OCI-LY3 (cell line): Measurements from ENCODE around the gene OR5K4.

Experiments
- H2AFZ ChIP-seq: fragments of 200-600, 300-600 bp; shearing (Covaris generic); 2 replicates; pipeline ENCODE4 v1.6.0; 2014; ENCODE audit warnings: antibody characterized with exemption, low read depth, low read length
- H3K27ac ChIP-seq: fragments of 200-600, 300-600 bp; sonication (generic); 2 replicates; pipeline ENCODE4 v1.5.1; 2014; ENCODE audit warnings: mild to moderate bottlenecking, low read length, moderate library complexity, mixed read lengths
- H3K27me3 ChIP-seq: fragments of 200-600, 300-600 bp; sonication (generic); 2 replicates; pipeline ENCODE4 v1.6.1; 2014; ENCODE audit warnings: low read depth, low read length, mixed read lengths
- H3K36me3 ChIP-seq: fragments of 200-600, 300-600 bp; sonication (generic); replicated peaks from 2 replicates; pipeline ENCODE3; 2014; ENCODE audit warnings: low read depth, low read length, mixed read lengths
- H3K4me1 ChIP-seq: fragments of 300-600, 200-600 bp; sonication (generic); 2 replicates; pipeline ENCODE4 v1.6.1; 2014; ENCODE audit warnings: low read length, mixed read lengths
- H3K4me2 ChIP-seq: fragments of 200-600, 300-600 bp; sonication (generic); 2 replicates; pipeline ENCODE4 v1.6.1; 2014; ENCODE audit warnings: low read length, mixed read lengths
- H3K4me3 ChIP-seq: fragments of 300-600, 200-600 bp; sonication (generic); 2 replicates; pipeline ENCODE4 v1.5.1; 2014; ENCODE audit warnings: antibody characterized with exemption, mild to moderate bottlenecking, low read length, moderate library complexity
- H3K79me2 ChIP-seq: fragments of 300-600, 200-600 bp; shearing (Covaris generic); 2 replicates; pipeline ENCODE4 v1.6.1; 2014; ENCODE audit warnings: mild to moderate bottlenecking, low read length, mixed read lengths
- H3K9ac ChIP-seq: fragments of 300-600, 200-600 bp; shearing (Covaris generic); 2 replicates; pipeline ENCODE4 v1.6.0; 2014; ENCODE audit warnings: mild to moderate bottlenecking, low read length, moderate library complexity
- H3K9me3 ChIP-seq: fragments of 200-600, 300-600 bp; shearing (Covaris generic); 2 replicates; pipeline ENCODE4 v1.6.1; 2014; ENCODE audit warnings: low read length, mixed read lengths; ENCODE audit not compliant: insufficient read depth
- H4K20me1 ChIP-seq: fragments of 200-600, 300-600 bp; sonication (generic); 2 replicates; pipeline ENCODE4 v1.6.1; 2016; ENCODE audit warnings: low read length, mixed read lengths; ENCODE audit not compliant: insufficient read depth
- EZH2phosphoT487 ChIP-seq: fragments of 200-600 bp; shearing (Covaris generic); IDR thresholded peaks from 2 replicates; pipeline ENCODE4 v1.6.1; 2018; ENCODE audit warnings: antibody characterized with exemption, mixed run types, low read depth
- TF ChIP-seq, protein P1 (sequence below): fragments of 200-600, 300-600 bp; sonication (generic); IDR thresholded peaks from 2 replicates; pipeline ENCODE4 v1.5.1; 2014; ENCODE audit warnings: antibody characterized with exemption, low read length, low read depth

The OR5K4 gene

DNA sequence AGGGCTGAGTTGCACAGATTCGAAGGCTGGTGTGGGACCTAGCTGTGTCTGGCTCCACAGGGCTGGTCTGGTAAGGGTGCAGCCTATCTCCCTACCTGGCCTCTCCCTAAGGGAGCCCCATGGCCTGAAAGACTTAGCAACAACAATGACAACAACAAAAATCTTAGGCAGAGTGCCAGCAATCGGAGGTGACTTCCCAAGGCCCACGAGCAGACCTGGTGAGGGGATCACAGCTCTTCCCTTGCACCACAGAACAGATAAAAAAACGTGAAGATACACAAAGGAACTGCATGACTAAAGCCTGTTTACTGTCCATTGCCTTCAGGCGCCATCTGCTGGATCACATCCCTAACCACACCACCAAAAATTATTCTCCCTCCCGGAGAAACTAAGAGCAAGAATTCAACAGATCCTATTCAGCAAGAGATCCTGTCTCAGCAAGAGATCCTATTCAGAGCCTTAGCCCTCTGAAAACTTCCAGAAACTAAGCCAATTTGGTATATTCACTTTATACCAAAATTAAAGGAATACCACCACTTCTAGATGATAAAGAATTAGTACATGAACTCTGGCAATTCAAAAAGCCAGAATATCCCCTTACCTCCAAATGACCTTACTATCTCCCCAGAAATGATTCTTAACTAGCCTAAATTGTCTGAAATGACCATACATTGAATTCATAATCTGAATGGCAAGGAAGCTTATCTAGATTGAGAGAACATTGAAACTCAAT, 24.1 kb upstream of the OR5K4 start:
- Histone ChIP-seq H3K27ac (no peak overlapping the region), H3K79me2 (no peaks in the 10 kb centered on the region), H3K4me1 (peaks cover 10% of the 10 kb centered on the region), H2AFZ (peak overlapping the region; percentile 66; the same call in 1 of the 2 replicates), H3K36me3 (no peaks in the 10 kb centered on the region), H4K20me1 (no peaks in the 10 kb centered on the region), H3K9me3 (no peaks in the 10 kb centered on the region), H3K27me3 (0 out of 2 replicates have a peak, but pooled peaks cover 8% of the 10 kb centered on the region), H3K9ac (no peak overlapping the region), H3K4me3 (no peak overlapping the region), H3K4me2 (peak overlapping the region; percentile 34)
- TF ChIP-seq EZH2phosphoT487: no peak
- TF ChIP-seq, protein P1, sequence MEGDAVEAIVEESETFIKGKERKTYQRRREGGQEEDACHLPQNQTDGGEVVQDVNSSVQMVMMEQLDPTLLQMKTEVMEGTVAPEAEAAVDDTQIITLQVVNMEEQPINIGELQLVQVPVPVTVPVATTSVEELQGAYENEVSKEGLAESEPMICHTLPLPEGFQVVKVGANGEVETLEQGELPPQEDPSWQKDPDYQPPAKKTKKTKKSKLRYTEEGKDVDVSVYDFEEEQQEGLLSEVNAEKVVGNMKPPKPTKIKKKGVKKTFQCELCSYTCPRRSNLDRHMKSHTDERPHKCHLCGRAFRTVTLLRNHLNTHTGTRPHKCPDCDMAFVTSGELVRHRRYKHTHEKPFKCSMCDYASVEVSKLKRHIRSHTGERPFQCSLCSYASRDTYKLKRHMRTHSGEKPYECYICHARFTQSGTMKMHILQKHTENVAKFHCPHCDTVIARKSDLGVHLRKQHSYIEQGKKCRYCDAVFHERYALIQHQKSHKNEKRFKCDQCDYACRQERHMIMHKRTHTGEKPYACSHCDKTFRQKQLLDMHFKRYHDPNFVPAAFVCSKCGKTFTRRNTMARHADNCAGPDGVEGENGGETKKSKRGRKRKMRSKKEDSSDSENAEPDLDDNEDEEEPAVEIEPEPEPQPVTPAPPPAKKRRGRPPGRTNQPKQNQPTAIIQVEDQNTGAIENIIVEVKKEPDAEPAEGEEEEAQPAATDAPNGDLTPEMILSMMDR: peak; percentile 84

DNA sequence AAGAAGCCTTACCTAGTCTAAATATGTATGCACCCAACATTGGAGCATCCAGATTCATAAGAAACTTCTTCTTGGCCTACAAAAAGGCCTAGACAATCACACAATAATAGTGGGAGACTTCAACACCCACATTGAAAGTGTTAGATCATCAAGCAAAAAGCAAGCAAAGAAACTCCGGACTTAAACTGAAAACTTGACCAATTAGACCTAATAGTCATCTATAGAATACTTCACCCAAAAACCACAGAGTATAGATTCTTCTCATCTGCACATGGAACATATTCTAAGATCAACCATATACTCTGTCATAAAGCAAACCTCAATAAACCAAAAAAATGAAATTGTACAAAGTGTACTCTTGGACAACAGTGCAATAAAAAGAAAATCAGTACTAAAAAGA, 22.3 kb upstream of the OR5K4 start:
- H2AFZ ChIP-seq: no peak overlapping the region
- no peaks in the 10 kb centered on the region for H3K9me3 ChIP-seq
- H3K79me2 ChIP-seq: no peaks in the 10 kb centered on the region
- H3K27me3 ChIP-seq: 0 out of 2 replicates have a peak, but pooled peaks cover 14% of the 10 kb centered on the region
- peaks cover 10% of the 10 kb centered on the region for H3K4me1 ChIP-seq
- no peak overlapping the region for H3K4me3 ChIP-seq
- H3K36me3 ChIP-seq: no peaks in the 10 kb centered on the region
- H3K9ac ChIP-seq: no peak overlapping the region
- TF ChIP-seq, protein P1: no peak
- no peak for TF ChIP-seq EZH2phosphoT487
- H3K4me2 ChIP-seq: no peak overlapping the region
- no peak overlapping the region for H3K27ac ChIP-seq
- H4K20me1 ChIP-seq: no peaks in the 10 kb centered on the region

DNA sequence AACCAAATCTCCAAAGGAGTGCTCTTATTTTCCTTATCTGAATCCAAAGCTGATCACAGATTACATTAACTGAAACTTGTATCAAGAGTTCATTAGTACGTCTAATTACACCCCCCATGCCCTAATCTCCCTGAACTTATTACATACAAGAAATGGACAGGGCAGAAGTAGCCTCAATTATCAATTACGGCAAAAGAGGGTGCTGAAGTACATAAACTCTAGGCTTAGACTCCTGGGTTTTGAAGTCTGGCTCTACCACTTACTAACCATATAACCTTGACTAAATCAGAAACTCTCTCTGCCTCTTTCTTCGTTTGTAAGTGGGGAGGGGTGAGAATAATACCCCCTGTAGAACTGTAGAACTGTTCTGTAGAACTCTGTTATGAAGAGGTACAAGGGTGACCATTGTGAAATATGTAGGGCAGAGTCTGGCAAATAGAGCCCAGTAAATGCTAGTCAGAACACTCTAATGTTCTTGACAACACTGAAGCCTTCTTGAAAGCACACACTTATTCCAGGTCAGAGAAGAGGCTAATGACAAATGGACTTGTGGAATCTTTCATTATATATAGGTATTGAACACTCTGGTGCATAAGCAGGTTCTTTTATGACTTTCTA, 19.6 kb upstream of the OR5K4 start:
- 0 out of 2 replicates have a peak, but pooled peaks cover 4% of the 10 kb centered on the region for H3K4me1 ChIP-seq
- H3K27ac ChIP-seq: no peak overlapping the region
- no peak for TF ChIP-seq EZH2phosphoT487
- TF ChIP-seq, protein P1: no peak
- H4K20me1 ChIP-seq: no peaks in the 10 kb centered on the region
- H3K4me3 ChIP-seq: no peak overlapping the region
- no peak overlapping the region for H3K9ac ChIP-seq
- no peaks in the 10 kb centered on the region for H3K79me2 ChIP-seq
- H3K36me3 ChIP-seq: no peaks in the 10 kb centered on the region
- H3K9me3 ChIP-seq: no peaks in the 10 kb centered on the region
- H3K27me3 ChIP-seq: peaks cover 20% of the 10 kb centered on the region
- no peak overlapping the region for H3K4me2 ChIP-seq
- no peak overlapping the region for H2AFZ ChIP-seq

DNA sequence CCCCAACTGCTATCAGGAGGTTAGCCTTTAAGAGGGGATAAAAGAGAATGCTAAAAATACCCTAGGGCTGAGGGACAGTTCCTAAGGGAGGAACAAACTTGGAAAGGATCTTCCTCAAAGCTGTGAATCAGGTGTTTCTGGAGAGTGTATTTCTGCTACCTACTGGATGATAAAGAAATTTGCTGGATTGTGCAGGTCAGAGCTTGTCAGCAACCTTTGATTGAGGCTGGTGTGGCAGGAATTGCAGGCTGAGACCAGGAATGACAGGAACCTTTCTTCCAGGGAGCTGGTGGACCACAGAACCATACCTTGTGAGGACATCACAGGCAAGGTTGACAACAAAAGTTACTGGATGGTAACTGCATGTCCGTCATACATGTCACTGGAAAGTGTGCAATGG, 14.6 kb upstream of the OR5K4 start:
- no peak for TF ChIP-seq EZH2phosphoT487
- TF ChIP-seq, protein P1: no peak
- H3K4me2 ChIP-seq: no peak overlapping the region
- H3K4me3 ChIP-seq: no peak overlapping the region
- no peak overlapping the region for H3K27ac ChIP-seq
- H4K20me1 ChIP-seq: no peaks in the 10 kb centered on the region
- H3K27me3 ChIP-seq: peaks cover 24% of the 10 kb centered on the region
- H2AFZ ChIP-seq: no peak overlapping the region
- no peaks in the 10 kb centered on the region for H3K36me3 ChIP-seq
- H3K4me1 ChIP-seq: 0 out of 2 replicates have a peak, but pooled peaks cover 3% of the 10 kb centered on the region
- no peaks in the 10 kb centered on the region for H3K79me2 ChIP-seq
- no peaks in the 10 kb centered on the region for H3K9me3 ChIP-seq
- no peak overlapping the region for H3K9ac ChIP-seq
